ENCODE data around the gene ACLY. TPM values are rescaled to one million over a fixed set of nuclear protein-coding genes. Genes with fewer than 3 reads are reported as not detected.

The ACLY gene
- 83.7 TPM for total RNA-seq

- DNase-seq (ENCODE audit: low read depth in 2 of 3, low spot score in 2 of 3) = peak; percentile 83 to 97 (median 95)
Measured at GRCh38 chr17:41918314-41919164, at the start of gene ACLY. TSS of gene ACLY (minus strand) at chr17:41918951. CDS start at chr17:41913873, 5,078 bp downstream.

GRCh38 chr17:41967921-41968578 lies 49.3 kb upstream of the ACLY start:
- DNase-seq (ENCODE audit: low read depth in 2 of 3, low spot score in 2 of 3) = no peak

- no peak for DNase-seq (ENCODE audit: low read depth in 2 of 3, low spot score in 2 of 3)
Measured at GRCh38 chr17:41967141-41967920, 48.6 kb upstream of the ACLY start.

- peak; percentile 80 to 94 (median 93) for DNase-seq (ENCODE audit: low read depth in 2 of 3, low spot score in 2 of 3)
Measured at GRCh38 chr17:41966463-41967140, 47.9 kb upstream of the ACLY start, which contains the start of gene CNP. TSS of gene CNP (plus strand) at chr17:41966795. CDS start at chr17:41966885, 90 bp downstream.

GRCh38 chr17:41965694-41966462 lies 47.1 kb upstream of the ACLY start:
- DNase-seq (ENCODE audit: low read depth in 2 of 3, low spot score in 2 of 3) = peak; percentile 24 to 50 (median 39)

- peak; percentile 34 to 84 (median 61) for DNase-seq (ENCODE audit: low read depth in 2 of 3, low spot score in 2 of 3)
Measured at GRCh38 chr17:41962768-41963434, 44.1 kb upstream of the ACLY start.

GRCh38 chr17:41962111-41962510 lies 43.4 kb upstream of the ACLY start:
- no peak for DNase-seq (ENCODE audit: low read depth in 2 of 3, low spot score in 2 of 3)

- DNase-seq (ENCODE audit: low read depth in 2 of 3, low spot score in 2 of 3) = peak in 2 of 3 donors; percentile 54 to 65
Measured at GRCh38 chr17:41959336-41960095, 40.8 kb upstream of the ACLY start.

- no peak for DNase-seq (ENCODE audit: low read depth in 2 of 3, low spot score in 2 of 3)
Measured at GRCh38 chr17:41959030-41959335, 40.2 kb upstream of the ACLY start.

- DNase-seq (ENCODE audit: low read depth in 2 of 3, low spot score in 2 of 3) = no peak
Measured at GRCh38 chr17:41957869-41958439, 39.2 kb upstream of the ACLY start.

GRCh38 chr17:41957031-41957868 lies 38.5 kb upstream of the ACLY start:
- DNase-seq (ENCODE audit: low read depth in 2 of 3, low spot score in 2 of 3) = no peak

- no peak for DNase-seq (ENCODE audit: low read depth in 2 of 3, low spot score in 2 of 3)
Measured at GRCh38 chr17:41956522-41956921, 37.8 kb upstream of the ACLY start.

GRCh38 chr17:41948762-41949460 lies 30.2 kb upstream of the ACLY start:
- DNase-seq (ENCODE audit: low read depth in 2 of 3, low spot score in 2 of 3) = no peak

- no peak for DNase-seq (ENCODE audit: low read depth in 2 of 3, low spot score in 2 of 3)
Measured at GRCh38 chr17:41944943-41945342, 26.2 kb upstream of the ACLY start.

- no peak for DNase-seq (ENCODE audit: low read depth in 2 of 3, low spot score in 2 of 3)
Measured at GRCh38 chr17:41943492-41943891, 24.7 kb upstream of the ACLY start.

GRCh38 chr17:41942626-41943373 lies 24.0 kb upstream of the ACLY start:
- DNase-seq (ENCODE audit: low read depth in 2 of 3, low spot score in 2 of 3) = no peak
